KBM-7 (cell line): ENCODE data around the gene PHKA2.
A peak's percentile ranks its signal among the peaks of the same experiment; 100 is the strongest.

Experiments
- DNase-seq: peaks from one replicate; pipeline ENCODE4 v3.0.0-alpha.2; 2015
- in situ Hi-C: fragments of 300-500 bp; cut with MboI; formaldehyde crosslinking; loops from 2 replicates; pipeline ENCODE4 v1.14.3; 2020; ENCODE audit warnings: low sequenced_read_pairs, low pct_unique_long_range_greater_than_20kb, mixed read lengths

The PHKA2 gene

GRCh38 chrX:18944482-18944881, 39.4 kb downstream of the PHKA2 start:
- no peak for DNase-seq
- in situ Hi-C loops: loop anchor here (25.0 kb wide), 1 partner anchor 393 kb away; the partner anchor contains the start of gene PDHA1

- no peak for DNase-seq
- in situ Hi-C loops: loop anchor here (25.0 kb wide), 1 partner anchor 395 kb away; the partner anchor contains the start of gene PDHA1
These were observed 42.0 kb downstream of the PHKA2 start for GRCh38 chrX:18941896-18942295.

- in situ Hi-C loops: loop anchor here (25.0 kb wide), 1 partner anchor 399 kb away; the partner anchor contains the start of gene PDHA1
- DNase-seq: no peak
These were observed 45.2 kb downstream of the PHKA2 start for GRCh38 chrX:18938710-18939109.

GRCh38 chrX:18937173-18937572, 46.7 kb downstream of the PHKA2 start:
- in situ Hi-C loops: loop anchor here (25.0 kb wide), 1 partner anchor 400 kb away; the partner anchor contains the start of gene PDHA1
- no peak for DNase-seq

- in situ Hi-C loops: loop anchor here (25.0 kb wide), 1 partner anchor 401 kb away; the partner anchor contains the start of gene PDHA1
- DNase-seq: no peak
These were observed 48.0 kb downstream of the PHKA2 start for GRCh38 chrX:18935893-18936292.

GRCh38 chrX:18934708-18935107, 49.2 kb downstream of the PHKA2 start:
- in situ Hi-C loops: loop anchor here (25.0 kb wide), 1 partner anchor 403 kb away; the partner anchor contains the start of gene PDHA1
- no peak for DNase-seq

GRCh38 chrX:18933617-18934016, 50.3 kb downstream of the PHKA2 start:
- in situ Hi-C loops: loop anchor here (25.0 kb wide), 1 partner anchor 404 kb away; the partner anchor contains the start of gene PDHA1
- no peak for DNase-seq

- DNase-seq: peak; percentile 52
- in situ Hi-C loops: loop anchor here (25.0 kb wide), 1 partner anchor 405 kb away; the partner anchor contains the start of gene PDHA1
These were observed 51.9 kb downstream of the PHKA2 start for GRCh38 chrX:18931972-18932371.

- in situ Hi-C loops: loop anchor here (25.0 kb wide), 1 partner anchor 408 kb away; the partner anchor contains the start of gene PDHA1
- DNase-seq: no peak
These were observed 54.1 kb downstream of the PHKA2 start for GRCh38 chrX:18929775-18930174.

GRCh38 chrX:18927558-18927957, 56.4 kb downstream of the PHKA2 start:
- in situ Hi-C loops: loop anchor here (25.0 kb wide), 1 partner anchor 410 kb away; the partner anchor contains the start of gene PDHA1
- no peak for DNase-seq

- in situ Hi-C loops: loop anchor here (25.0 kb wide), 1 partner anchor 413 kb away; the partner anchor contains the start of gene PDHA1
These were observed 59.3 kb downstream of the PHKA2 start for GRCh38 chrX:18924507-18925088.

GRCh38 chrX:18920566-18920965, 63.3 kb downstream of the PHKA2 start:
- in situ Hi-C loops: no loop called here

More at GRCh38 chrX:18924507-18925088, 59.3 kb downstream of the PHKA2 start:
- DNase-seq: no peak

GRCh38 chrX:18920079-18920478, 63.8 kb downstream of the PHKA2 start:
- no peak for DNase-seq
- in situ Hi-C loops: no loop called here

More at GRCh38 chrX:18920566-18920965, 63.3 kb downstream of the PHKA2 start:
- DNase-seq: no peak

GRCh38 chrX:18917831-18918230, 66.1 kb downstream of the PHKA2 start:
- in situ Hi-C loops: no loop called here
- DNase-seq: no peak

GRCh38 chrX:18906286-18906685, 77.6 kb downstream of the PHKA2 start:
- in situ Hi-C loops: no loop called here
- DNase-seq: no peak

GRCh38 chrX:18900401-18900976, 83.4 kb downstream of the PHKA2 start:
- in situ Hi-C loops: no loop called here
- DNase-seq: no peak

GRCh38 chrX:18899796-18900380, 84.0 kb downstream of the PHKA2 start:
- in situ Hi-C loops: loop anchor here (10.0 kb wide), 1 partner anchor 505 kb away; no protein-coding TSS in a partner anchor
- DNase-seq: peak; percentile 20

GRCh38 chrX:18898492-18898891, 85.4 kb downstream of the PHKA2 start:
- DNase-seq: no peak
- in situ Hi-C loops: loop anchor here (10.0 kb wide), 1 partner anchor 504 kb away; no protein-coding TSS in a partner anchor

GRCh38 chrX:18898091-18898490, 85.8 kb downstream of the PHKA2 start:
- in situ Hi-C loops: loop anchor here (10.0 kb wide), 1 partner anchor 503 kb away; no protein-coding TSS in a partner anchor
- no peak for DNase-seq
